Type B pancreatic cell (in vitro differentiated cells): ENCODE measurements around the gene SAMD4B. TPM values are rescaled to one million over a fixed set of nuclear protein-coding genes. Genes with fewer than 3 reads are reported as not detected.
A peak's percentile ranks its signal among the peaks of the same experiment; 100 is the strongest.

Experiments used
- DNase-seq: peaks from one replicate; pipeline ENCODE4 v3.0.0; 2021; ENCODE audit warnings: mixed read lengths; ENCODE audit not compliant: unreplicated experiment; ENCODE audit errors: extremely low spot score
- H3K27ac Mint-ChIP-seq: 2 replicates; pipeline ENCODE4 v1.8.0; 2021; ENCODE audit warnings: mild to moderate bottlenecking, mixed read lengths
- H3K27me3 Mint-ChIP-seq: 2 replicates; pipeline ENCODE4 v1.8.0; 2021; ENCODE audit warnings: mixed read lengths
- H3K36me3 Mint-ChIP-seq: 2 replicates; pipeline ENCODE4 v1.8.0; 2021; ENCODE audit warnings: mixed read lengths
- H3K4me1 Mint-ChIP-seq: one replicate; pipeline ENCODE4 v1.8.0; 2021; ENCODE audit warnings: mixed read lengths; ENCODE audit not compliant: unreplicated experiment
- H3K4me3 Mint-ChIP-seq: 2 replicates; pipeline ENCODE4 v1.8.0; 2021; ENCODE audit warnings: mild to moderate bottlenecking, mixed read lengths
- H3K9me3 Mint-ChIP-seq: 2 replicates; pipeline ENCODE4 v1.8.0; 2021; ENCODE audit warnings: mixed read lengths
- microRNA-seq: library from miRNA; unstranded; fragments of <30 nt; microRNA quantifications from one replicate; pipeline ENCODE4, GENCODE V29; 2020
- total RNA-seq: library from RNA; stranded (reverse); gene quantifications from 2 replicates; pipeline ENCODE4 v1.2.1, GENCODE V29; 2021; ENCODE audit warnings: low replicate concordance
- TF ChIP-seq, protein P1 (sequence below): fragments of 200-600 bp; sonication (generic); conservative IDR thresholded peaks from 2 replicates; pipeline ENCODE4 v1.5.0; 2021; ENCODE audit warnings: antibody characterized with exemption, mild to moderate bottlenecking

Gene SAMD4B
- total RNA-seq, 1 donor from 2014 or later = 123 TPM

- H3K4me3 Mint-ChIP-seq = no peak overlapping the region
- H3K4me1 Mint-ChIP-seq = peaks cover 28% of the 10 kb centered on the region
- peaks cover 8% of the 10 kb centered on the region for H3K27me3 Mint-ChIP-seq
- H3K9me3 Mint-ChIP-seq = no peaks in the 10 kb centered on the region
- no peak overlapping the region for H3K27ac Mint-ChIP-seq
- peaks cover 15% of the 10 kb centered on the region for H3K36me3 Mint-ChIP-seq
- TF ChIP-seq, protein P1, sequence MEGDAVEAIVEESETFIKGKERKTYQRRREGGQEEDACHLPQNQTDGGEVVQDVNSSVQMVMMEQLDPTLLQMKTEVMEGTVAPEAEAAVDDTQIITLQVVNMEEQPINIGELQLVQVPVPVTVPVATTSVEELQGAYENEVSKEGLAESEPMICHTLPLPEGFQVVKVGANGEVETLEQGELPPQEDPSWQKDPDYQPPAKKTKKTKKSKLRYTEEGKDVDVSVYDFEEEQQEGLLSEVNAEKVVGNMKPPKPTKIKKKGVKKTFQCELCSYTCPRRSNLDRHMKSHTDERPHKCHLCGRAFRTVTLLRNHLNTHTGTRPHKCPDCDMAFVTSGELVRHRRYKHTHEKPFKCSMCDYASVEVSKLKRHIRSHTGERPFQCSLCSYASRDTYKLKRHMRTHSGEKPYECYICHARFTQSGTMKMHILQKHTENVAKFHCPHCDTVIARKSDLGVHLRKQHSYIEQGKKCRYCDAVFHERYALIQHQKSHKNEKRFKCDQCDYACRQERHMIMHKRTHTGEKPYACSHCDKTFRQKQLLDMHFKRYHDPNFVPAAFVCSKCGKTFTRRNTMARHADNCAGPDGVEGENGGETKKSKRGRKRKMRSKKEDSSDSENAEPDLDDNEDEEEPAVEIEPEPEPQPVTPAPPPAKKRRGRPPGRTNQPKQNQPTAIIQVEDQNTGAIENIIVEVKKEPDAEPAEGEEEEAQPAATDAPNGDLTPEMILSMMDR = no peak
- DNase-seq = no peak
These were observed 90.4 kb downstream of the SAMD4B start for GRCh38 chr19:39432677-39433025.

DNA sequence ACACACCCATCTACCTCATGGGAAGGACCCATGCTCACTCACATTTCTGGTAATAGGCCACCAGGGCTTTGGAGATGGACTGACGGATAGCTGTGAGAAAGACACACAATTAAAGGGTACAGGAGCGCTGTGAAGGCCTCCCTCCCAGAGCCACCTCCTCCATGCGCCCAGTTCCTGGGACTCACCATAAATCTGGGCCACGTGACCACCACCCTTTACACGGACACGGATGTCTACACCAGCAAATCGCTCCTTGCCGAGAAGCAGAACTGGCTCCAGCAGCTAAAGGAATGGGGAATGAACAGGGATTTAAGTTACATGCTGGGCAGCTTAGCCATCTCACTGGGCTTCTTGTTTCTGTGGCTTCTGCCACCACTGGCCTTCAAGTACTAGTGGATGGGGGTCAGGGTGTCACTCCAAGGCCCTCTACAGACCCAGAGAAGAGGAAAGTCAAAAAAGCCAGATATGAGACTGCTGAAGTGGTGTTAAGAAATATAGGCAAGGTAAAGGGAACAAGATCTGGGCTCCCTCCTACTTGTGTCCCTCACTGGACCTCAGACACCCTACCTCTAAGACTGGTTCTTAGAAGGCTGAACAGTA lies 91.4 kb downstream of the SAMD4B start:
- Mint-ChIP-seq H3K27me3 (peaks cover 8% of the 10 kb centered on the region), H3K4me3 (peak overlapping the region; percentile 100), H3K36me3 (peaks cover 15% of the 10 kb centered on the region), H3K27ac (peak overlapping the region; percentile 69), H3K9me3 (no peaks in the 10 kb centered on the region), H3K4me1 (peaks cover 23% of the 10 kb centered on the region)
- DNase-seq = no peak
- TF ChIP-seq, protein P1 = no peak

DNA sequence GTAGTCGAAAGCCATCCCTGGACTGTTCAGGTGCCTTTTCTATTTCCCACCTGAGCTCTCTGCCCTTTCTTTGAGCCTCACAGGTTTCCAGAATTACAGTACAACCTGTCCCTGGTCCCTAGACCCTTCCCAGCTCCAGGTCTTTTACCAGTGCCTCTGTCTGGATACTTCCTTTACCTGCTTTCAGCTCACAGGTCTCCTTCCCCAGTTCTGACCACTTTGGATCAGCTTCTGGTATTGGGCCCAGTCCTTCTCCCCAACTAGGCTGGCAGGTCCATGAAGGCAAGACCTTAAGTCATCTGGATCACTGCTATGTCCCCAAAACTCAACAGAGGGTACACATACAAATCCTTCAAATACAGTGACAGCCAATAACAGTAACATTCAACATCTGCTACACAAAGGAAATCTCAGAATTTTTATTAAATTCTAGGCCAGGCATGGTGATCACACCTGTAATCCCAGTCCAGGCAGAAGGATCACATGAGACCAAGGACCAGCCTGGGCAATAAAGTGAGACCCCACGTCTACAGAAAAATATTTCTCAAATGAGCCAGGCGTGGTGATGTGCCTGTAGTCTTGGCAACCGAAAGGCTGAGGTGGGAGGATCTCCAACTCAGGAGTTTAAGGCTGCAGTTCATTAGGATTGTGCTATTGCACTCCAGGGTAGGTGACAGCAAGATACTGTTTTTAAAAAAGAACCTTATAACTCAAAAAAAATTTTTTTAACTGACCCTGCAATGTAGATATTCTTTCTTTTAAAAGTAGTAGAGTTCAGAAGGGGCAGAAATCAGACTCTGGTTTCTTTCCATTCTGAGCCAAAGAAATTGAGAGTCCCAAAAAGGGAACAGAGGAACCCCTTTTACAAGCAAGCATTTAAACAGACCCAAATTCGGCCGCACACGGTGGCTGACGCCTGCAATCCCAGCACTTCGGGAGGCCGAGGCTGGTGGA lies 92.2 kb downstream of the SAMD4B start:
- no peaks in the 10 kb centered on the region for H3K9me3 Mint-ChIP-seq
- peaks cover 23% of the 10 kb centered on the region for H3K4me1 Mint-ChIP-seq
- TF ChIP-seq, protein P1 = no peak
- DNase-seq = no peak
- H3K36me3 Mint-ChIP-seq = peaks cover 15% of the 10 kb centered on the region
- peak overlapping the region; percentile 26 for H3K27ac Mint-ChIP-seq
- peak overlapping the region; percentile 100 for H3K4me3 Mint-ChIP-seq
- H3K27me3 Mint-ChIP-seq = peaks cover 8% of the 10 kb centered on the region

Small RNA genes within 50 kb of the gene (microRNA-seq; reads per million reads assigned to microRNA genes)
- gene MIR4530 = not detected

Other genes with a start within 250 kb of the SAMD4B start
- gene PAK4, start 216.6 kb upstream of the SAMD4B start, total RNA-seq = 52.1 and 64.3 TPM in 2 replicates
- gene NCCRP1, start 145.5 kb upstream of the SAMD4B start, total RNA-seq = 19.0 and 22.6 TPM in 2 replicates
- not detected in 2 replicates for gene SYCN, start 138.2 kb upstream of the SAMD4B start, total RNA-seq
- not detected in 2 replicates for gene IFNL3, start 97.4 kb upstream of the SAMD4B start, total RNA-seq
- gene IFNL4, start 93.6 kb upstream of the SAMD4B start, total RNA-seq = not detected in 2 replicates
- gene IFNL2, start 74.0 kb upstream of the SAMD4B start, total RNA-seq = not detected in 2 replicates
- gene IFNL1, start 46.0 kb upstream of the SAMD4B start, total RNA-seq = not detected in 2 replicates
- 3.6 and 5.6 TPM in 2 replicates for gene LRFN1, start 21.6 kb upstream of the SAMD4B start, total RNA-seq
- gene GMFG, start 6.4 kb upstream of the SAMD4B start, total RNA-seq = not detected in 2 replicates
- gene PAF1, start 48.7 kb downstream of the SAMD4B start, total RNA-seq = 36.9 and 43.6 TPM in 2 replicates
- 37.3 and 40.8 TPM in 2 replicates for gene MED29, start 49.0 kb downstream of the SAMD4B start, total RNA-seq
- 36.0 and 101 TPM in 2 replicates for gene ZFP36, start 64.4 kb downstream of the SAMD4B start, total RNA-seq
- gene PLEKHG2, start 70.2 kb downstream of the SAMD4B start, total RNA-seq = 32.9 and 86.7 TPM in 2 replicates
- 2,174 and 2,175 TPM in 2 replicates for gene RPS16, start 93.5 kb downstream of the SAMD4B start, total RNA-seq
- 142 and 144 TPM in 2 replicates for gene SUPT5H, start 103.2 kb downstream of the SAMD4B start, total RNA-seq
- 63.6 and 82.2 TPM in 2 replicates for gene TIMM50, start 138.4 kb downstream of the SAMD4B start, total RNA-seq
- 0.74 and 2.7 TPM in 2 replicates for gene DLL3, start 156.5 kb downstream of the SAMD4B start, total RNA-seq
- gene SELENOV, start 172.7 kb downstream of the SAMD4B start, total RNA-seq = 1.1 TPM in 1 of 2 replicates, not detected in the other
- gene EID2B, start 190.4 kb downstream of the SAMD4B start, total RNA-seq = 1.1 and 4.8 TPM in 2 replicates
- gene EID2, start 197.7 kb downstream of the SAMD4B start, total RNA-seq = 15.3 and 19.2 TPM in 2 replicates